Measurements from ENCODE around the gene DPP6. TPM values are rescaled to one million over a fixed set of nuclear protein-coding genes. Genes with fewer than 3 reads are reported as not detected.

DPP6 gene
- total and polyA plus RNA-seq, 7 donors: 0.18 to 1.8 (median 0.57) TPM

DNA sequence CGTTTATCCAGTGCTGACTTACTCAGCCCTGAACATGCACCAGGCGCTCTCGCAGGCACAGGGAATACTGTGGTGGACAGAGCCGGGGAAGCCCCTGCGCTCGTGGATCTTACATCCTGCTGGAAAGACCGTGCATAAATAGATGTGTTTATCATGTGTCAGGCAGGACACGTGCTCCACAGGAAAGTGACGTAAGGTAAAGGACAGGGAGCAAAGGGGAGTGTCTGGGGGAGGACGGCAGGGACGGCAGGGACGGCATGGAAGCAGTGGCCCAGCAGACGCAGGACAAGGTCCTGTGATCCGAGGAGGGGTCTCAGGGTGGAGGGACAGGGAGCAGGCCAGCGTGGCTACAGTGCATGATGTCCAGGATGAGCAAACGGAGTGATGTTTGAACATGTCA is 540.2 kb downstream of the DPP6 start:
- no peaks in the 10 kb centered on the region for H3K27me3 ChIP-seq (ENCODE audit: insufficient read depth in 3 of 3, low read length in 2 of 3)
- peak; percentile 28 to 58 (median 51) for ATAC-seq

DNA sequence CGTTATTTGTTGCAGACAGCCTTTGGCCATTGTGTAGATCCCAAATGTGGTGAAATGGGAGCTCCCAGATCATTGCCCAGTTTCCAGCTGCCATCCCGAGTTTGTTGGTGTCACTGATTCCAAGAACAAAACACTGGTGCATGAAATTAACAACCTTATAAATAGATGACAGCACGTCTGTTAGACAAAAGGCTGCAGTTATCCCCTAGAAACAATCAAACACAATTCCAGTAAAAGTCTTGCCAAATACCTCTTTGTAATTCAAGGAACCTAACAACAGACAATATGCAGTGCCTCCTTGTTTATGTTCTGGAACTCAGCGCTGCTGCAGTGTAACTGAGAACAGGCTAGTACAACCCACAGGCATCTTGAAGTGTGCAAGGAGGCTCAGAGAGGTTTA is 546.2 kb downstream of the DPP6 start:
- no peaks in the 10 kb centered on the region for H3K27me3 ChIP-seq (ENCODE audit: insufficient read depth in 3 of 3, low read length in 2 of 3)
- DNase-seq (no peak), ATAC-seq (no peak)
- WGBS, 3 donors: 23 to 34% (median 25%) methylated on average over 4 of the region's 4 CpGs
- no peak overlapping the region for H3K27ac ChIP-seq
- intact Hi-C loops (cut with DNase I): no loop called here
- H3K9me3 ChIP-seq: no peaks in the 10 kb centered on the region
- no peaks in the 10 kb centered on the region for H3K36me3 ChIP-seq (ENCODE audit: insufficient read depth in 1 of 2, low read depth in 1 of 2)
- H3K4me1 ChIP-seq: no peaks in the 10 kb centered on the region
- TF ChIP-seq, protein P1, sequence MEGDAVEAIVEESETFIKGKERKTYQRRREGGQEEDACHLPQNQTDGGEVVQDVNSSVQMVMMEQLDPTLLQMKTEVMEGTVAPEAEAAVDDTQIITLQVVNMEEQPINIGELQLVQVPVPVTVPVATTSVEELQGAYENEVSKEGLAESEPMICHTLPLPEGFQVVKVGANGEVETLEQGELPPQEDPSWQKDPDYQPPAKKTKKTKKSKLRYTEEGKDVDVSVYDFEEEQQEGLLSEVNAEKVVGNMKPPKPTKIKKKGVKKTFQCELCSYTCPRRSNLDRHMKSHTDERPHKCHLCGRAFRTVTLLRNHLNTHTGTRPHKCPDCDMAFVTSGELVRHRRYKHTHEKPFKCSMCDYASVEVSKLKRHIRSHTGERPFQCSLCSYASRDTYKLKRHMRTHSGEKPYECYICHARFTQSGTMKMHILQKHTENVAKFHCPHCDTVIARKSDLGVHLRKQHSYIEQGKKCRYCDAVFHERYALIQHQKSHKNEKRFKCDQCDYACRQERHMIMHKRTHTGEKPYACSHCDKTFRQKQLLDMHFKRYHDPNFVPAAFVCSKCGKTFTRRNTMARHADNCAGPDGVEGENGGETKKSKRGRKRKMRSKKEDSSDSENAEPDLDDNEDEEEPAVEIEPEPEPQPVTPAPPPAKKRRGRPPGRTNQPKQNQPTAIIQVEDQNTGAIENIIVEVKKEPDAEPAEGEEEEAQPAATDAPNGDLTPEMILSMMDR (IDR thresholded peaks at IDR 0.05): no peak
- H3K4me3 ChIP-seq: no peak overlapping the region

More for the DNA sequence above, 540.2 kb downstream of the DPP6 start:
- Histone ChIP-seq H3K36me3 (ENCODE audit: insufficient read depth in 1 of 2, low read depth in 1 of 2) (no peaks in the 10 kb centered on the region), H3K4me3 (no peak overlapping the region), H3K9me3 (no peaks in the 10 kb centered on the region), H3K27ac (no peak overlapping the region), H3K4me1 (no peaks in the 10 kb centered on the region)
- WGBS, 3 donors: 34 to 58% (median 53%) methylated on average over 16 of the region's 16 CpGs
- intact Hi-C loops (cut with DNase I): no loop called here
- DNase-seq: peak in 1 of 2 donors; percentile 52
- TF ChIP-seq, protein P1 (IDR thresholded peaks at IDR 0.05): no peak

DNA sequence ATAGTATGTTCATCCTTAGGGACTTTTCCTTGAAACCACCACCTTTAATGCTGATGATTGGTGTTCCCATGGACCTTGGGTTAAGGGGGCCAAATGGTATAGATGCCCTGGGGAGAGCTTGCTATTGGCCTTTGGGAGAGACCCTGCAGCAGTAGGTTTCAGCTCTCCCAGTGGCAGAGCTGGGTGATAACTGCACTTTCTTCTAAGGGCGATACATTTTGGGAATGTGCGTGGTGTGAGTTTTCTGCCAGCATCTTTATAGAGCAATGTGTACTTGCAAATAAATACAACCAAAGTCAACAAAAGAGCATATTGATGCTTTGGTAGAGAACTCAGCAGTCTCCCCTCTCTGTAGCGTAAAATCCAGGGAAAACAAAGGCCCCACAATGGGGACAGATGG is 546.7 kb downstream of the DPP6 start:
- ATAC-seq (no peak), DNase-seq (no peak)
- no peaks in the 10 kb centered on the region for H3K36me3 ChIP-seq (ENCODE audit: insufficient read depth in 1 of 2, low read depth in 1 of 2)
- TF ChIP-seq, protein P1 (IDR thresholded peaks at IDR 0.05): no peak
- no peaks in the 10 kb centered on the region for H3K27me3 ChIP-seq (ENCODE audit: insufficient read depth in 3 of 3, low read length in 2 of 3)
- intact Hi-C loops (cut with DNase I): no loop called here
- no peak overlapping the region for H3K4me3 ChIP-seq
- 85 to 92% (median 91%) methylated on average over 3 of the region's 3 CpGs for WGBS, 3 donors
- no peaks in the 10 kb centered on the region for H3K4me1 ChIP-seq
- no peaks in the 10 kb centered on the region for H3K9me3 ChIP-seq
- H3K27ac ChIP-seq: no peak overlapping the region

DNA sequence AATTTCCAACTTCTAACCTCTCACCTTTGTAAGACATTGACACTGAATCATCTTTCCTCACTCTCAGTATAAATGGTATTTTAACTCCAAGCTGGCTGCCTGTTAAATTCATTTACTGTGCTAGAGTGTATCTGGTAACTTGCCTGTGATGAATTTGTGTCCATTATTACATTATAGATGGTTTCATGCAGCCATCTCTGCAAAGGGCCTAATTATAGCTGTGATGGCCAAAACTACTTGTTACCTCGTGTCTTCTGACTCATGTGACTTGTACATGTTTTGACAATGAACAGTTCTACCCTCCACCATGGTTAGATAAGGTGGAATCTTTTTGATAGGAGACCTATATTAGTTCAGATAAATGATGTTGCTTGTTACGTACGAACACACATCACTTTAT is 558.7 kb downstream of the DPP6 start:
- Histone ChIP-seq H3K9me3 (no peaks in the 10 kb centered on the region), H3K36me3 (ENCODE audit: insufficient read depth in 1 of 2, low read depth in 1 of 2) (no peaks in the 10 kb centered on the region), H3K27me3 (ENCODE audit: insufficient read depth in 3 of 3, low read length in 2 of 3) (no peaks in the 10 kb centered on the region), H3K27ac (no peak overlapping the region), H3K4me3 (no peak overlapping the region), H3K4me1 (no peaks in the 10 kb centered on the region)
- 66 to 70% (median 68%) methylated on average over 3 of the region's 3 CpGs for WGBS, 3 donors
- DNase-seq (no peak), ATAC-seq (no peak)
- intact Hi-C loops (cut with DNase I): no loop called here
- TF ChIP-seq, protein P1 (IDR thresholded peaks at IDR 0.05): no peak

DNA sequence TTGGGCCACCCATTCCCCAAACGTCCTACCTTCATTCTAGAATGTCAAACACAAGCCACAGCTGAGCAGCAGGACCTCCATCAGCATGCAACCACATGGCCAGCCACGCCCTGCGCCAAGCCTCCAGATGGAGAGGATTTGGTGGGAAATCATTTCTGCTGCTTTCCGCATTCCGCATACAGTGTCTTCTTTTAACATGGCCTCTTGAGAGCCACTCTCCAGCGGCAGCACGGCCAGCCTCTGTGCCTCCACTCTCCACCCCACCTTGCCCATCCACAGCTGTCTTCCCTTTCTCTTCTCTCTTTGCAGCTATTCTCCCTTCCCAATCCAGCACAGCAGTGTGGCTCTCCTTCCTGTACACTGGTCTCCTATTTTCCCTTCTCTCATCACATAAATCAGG is 561.6 kb downstream of the DPP6 start:
- intact Hi-C loops (cut with DNase I): no loop called here
- TF ChIP-seq, protein P1 (IDR thresholded peaks at IDR 0.05): no peak
- no peak overlapping the region for H3K27ac ChIP-seq
- no peaks in the 10 kb centered on the region for H3K9me3 ChIP-seq
- ATAC-seq: no peak
- H3K4me1 ChIP-seq: no peaks in the 10 kb centered on the region
- WGBS, 3 donors: 52 to 66% (median 60%) methylated on average over 7 of the region's 7 CpGs
- no peak overlapping the region for H3K4me3 ChIP-seq
- no peaks in the 10 kb centered on the region for H3K36me3 ChIP-seq (ENCODE audit: insufficient read depth in 1 of 2, low read depth in 1 of 2)
- no peak for DNase-seq
- H3K27me3 ChIP-seq (ENCODE audit: insufficient read depth in 3 of 3, low read length in 2 of 3): no peaks in the 10 kb centered on the region
